Measurements from ENCODE around the gene WFIKKN2.
"Not testable (repeated sequence)": the region's sequence is repeated elsewhere in the genome, so short reads cannot be mapped to it uniquely, and the experiment has no call there.

Gene WFIKKN2, protein sequence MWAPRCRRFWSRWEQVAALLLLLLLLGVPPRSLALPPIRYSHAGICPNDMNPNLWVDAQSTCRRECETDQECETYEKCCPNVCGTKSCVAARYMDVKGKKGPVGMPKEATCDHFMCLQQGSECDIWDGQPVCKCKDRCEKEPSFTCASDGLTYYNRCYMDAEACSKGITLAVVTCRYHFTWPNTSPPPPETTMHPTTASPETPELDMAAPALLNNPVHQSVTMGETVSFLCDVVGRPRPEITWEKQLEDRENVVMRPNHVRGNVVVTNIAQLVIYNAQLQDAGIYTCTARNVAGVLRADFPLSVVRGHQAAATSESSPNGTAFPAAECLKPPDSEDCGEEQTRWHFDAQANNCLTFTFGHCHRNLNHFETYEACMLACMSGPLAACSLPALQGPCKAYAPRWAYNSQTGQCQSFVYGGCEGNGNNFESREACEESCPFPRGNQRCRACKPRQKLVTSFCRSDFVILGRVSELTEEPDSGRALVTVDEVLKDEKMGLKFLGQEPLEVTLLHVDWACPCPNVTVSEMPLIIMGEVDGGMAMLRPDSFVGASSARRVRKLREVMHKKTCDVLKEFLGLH

GRCh38 chr17:50835301-50836234 is at the start of gene WFIKKN2:
Gene WFIKKN2, plus strand, starts transcription at chr17:50835586. Its CDS starts 352 bp downstream, at chr17:50835938.
- no peak for DNase-seq (ENCODE audit: low read depth in 2 of 2, low spot score in 1 of 2)

- no peak for DNase-seq (ENCODE audit: low read depth in 2 of 2, low spot score in 1 of 2)
These were observed 49.3 kb upstream of the WFIKKN2 start for GRCh38 chr17:50785946-50786570.

DNA sequence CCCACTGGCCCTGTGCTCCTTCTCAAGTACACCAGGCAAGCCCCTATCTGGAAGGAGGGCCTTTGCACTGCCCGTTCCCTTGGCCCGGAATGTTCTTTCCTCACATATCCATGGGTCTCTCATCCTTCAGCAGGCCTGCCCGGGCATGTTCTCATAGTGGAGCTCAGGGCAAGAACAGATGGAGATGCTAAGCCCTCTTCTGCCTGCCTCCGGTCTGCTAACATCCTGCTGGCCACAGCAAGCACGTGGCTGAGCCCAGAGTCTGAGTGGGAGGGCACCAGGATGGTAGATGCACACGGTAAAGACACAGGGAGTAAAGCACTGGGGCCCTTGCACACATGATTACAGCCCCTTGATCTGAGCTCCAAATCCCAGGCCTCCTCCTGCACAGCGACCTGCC is 48.3 kb upstream of the WFIKKN2 start:
- no peak for DNase-seq (ENCODE audit: low read depth in 2 of 2, low spot score in 1 of 2)

DNA sequence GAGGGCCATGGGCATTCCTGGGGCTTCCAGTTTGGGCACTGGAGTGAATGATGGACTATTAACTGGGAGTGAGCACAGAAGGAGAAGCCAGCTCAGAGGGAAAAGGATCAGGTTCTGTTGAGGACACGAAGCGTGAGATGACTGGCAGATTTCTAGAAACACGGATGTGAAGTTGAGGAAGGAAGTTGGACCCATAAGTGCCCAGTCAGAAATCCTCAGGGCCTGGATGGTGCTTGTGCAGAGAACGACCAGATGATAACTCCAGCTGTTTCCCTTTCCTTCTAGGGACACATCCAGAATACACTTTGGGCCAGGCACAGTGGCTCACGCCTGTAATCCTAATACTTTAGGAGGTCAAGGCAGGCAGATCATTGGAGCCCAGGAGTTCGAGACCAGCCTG is 44.8 kb upstream of the WFIKKN2 start:
- DNase-seq (ENCODE audit: low read depth in 2 of 2, low spot score in 1 of 2) = no peak

- DNase-seq (ENCODE audit: low read depth in 2 of 2, low spot score in 1 of 2) = no peak
These were observed 43.3 kb upstream of the WFIKKN2 start for GRCh38 chr17:50792132-50792531.

DNA sequence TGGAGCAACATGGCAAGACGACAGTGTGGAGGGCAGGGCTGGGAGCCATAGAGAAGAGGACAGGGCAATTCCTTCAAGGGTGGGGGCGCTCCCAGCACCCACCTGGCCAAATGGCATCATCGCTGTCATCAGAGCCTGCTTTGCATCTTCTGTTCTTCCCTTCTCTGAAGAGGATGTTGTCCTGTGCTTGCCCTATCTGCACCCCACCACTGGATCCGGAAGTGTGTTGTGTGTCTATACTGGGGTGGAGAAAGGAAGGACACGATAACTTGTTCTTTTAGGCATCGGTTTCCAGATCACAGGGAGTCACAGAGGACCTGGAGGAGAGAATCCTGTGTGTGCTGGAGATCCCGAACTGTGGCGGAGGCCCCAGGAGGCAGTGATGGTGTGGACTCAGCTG is 42.4 kb upstream of the WFIKKN2 start:
- no peak for DNase-seq (ENCODE audit: low read depth in 2 of 2, low spot score in 1 of 2)

GRCh38 chr17:50794361-50794760 is 41.0 kb upstream of the WFIKKN2 start:
- no peak for DNase-seq (ENCODE audit: low read depth in 2 of 2, low spot score in 1 of 2)

DNA sequence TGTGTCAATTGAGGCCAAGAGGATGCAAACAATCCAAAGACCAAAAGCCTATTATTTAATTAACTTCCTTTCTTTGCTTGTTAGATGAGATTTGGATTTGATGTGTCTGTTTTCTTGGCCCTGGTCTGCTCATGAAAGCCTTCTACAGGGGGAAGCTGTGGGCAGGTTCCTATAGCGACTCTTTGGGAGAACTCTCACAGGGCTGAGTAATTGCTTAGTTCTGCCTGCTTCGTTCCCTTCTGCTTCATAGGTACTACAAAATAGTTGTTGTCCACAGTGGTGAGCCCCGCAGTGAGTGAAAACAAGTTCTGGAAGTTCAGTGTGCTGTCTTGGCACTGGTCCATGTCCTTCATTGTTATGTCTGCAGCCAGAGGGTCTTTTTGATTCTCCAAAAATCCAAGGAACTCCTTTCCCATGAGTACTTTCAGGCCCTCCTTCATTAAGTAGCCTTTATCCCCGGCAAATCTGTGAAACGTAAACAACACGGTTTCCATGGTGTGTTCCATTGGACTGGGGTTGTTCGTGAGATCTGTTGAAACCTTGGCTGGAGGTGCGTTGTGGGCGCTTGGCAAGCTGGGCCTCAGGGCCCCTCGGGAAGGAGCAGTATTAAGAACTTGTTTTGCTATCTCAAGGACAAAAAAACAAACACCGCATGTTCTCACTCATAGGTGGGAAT is 38.1 kb upstream of the WFIKKN2 start:
- no peak for DNase-seq (ENCODE audit: low read depth in 2 of 2, low spot score in 1 of 2)

DNA sequence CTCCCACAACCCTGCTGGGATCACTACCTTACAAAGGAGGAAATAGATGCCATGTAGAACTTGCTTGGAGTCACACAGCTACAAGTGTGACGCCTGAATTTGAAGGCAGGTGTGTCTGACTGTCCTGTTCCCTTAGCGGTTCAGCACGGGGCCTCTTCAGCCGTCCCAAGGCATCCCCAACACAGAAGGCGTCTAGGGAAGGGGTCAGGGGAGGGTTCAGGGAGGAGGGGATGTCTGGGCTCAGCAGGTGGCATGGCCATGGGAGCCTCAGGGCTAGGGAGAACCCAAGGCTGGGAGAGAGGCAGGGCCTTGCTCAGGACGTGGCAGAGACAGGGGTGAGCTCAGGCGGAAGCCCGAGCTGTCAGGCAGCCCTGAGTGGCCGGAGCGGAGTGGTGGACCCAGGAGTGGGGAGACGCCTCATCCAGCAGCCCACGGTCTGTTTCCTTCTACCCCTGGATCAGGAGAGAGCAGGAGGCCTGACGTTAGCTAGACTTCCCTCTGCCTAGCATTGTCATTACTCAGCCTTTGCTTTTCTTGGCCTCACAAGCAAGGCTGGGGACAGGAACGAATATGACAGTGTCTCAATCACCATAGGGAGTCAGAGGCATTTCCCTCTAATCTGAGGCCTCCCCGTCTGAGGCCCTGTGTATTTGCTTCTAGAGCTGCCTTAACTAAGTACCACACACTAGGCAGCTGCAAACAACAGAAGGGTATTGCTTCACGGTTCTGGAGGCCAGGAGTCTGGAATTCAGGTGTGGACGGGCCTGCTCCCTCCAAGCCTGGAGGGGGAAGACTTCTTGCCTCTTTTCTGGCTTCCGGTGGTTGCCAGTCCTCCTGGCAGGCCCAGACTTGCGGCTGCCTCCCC is 36.7 kb upstream of the WFIKKN2 start:
- no peak for DNase-seq (ENCODE audit: low read depth in 2 of 2, low spot score in 1 of 2)

GRCh38 chr17:50799582-50799981 is 35.8 kb upstream of the WFIKKN2 start:
- DNase-seq (ENCODE audit: low read depth in 2 of 2, low spot score in 1 of 2) = no peak

DNA sequence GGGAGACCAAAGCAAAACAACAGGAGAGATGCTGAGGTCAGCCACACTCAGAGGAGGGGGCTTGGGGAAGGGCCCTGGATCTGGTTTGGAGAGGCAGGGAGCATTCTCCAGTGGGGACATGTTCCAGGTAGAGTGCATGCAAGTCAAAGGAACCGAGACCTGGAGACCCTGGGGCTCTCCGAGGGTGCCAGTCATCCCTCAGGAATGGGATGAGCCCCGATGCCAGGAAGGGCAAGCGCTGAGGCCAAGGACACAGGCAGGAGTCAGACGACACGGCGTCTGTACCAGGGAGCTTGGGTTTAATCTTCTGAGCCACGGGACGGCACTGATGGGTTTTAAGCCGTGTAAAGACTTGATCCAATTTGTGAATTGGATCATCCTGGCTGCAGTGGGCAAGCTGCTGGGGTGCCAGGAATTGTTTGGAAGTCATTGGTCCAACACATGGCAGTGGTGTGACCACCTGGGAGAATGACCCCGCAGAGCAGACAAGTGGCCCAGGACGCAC is 35.1 kb upstream of the WFIKKN2 start:
- DNase-seq (ENCODE audit: low read depth in 2 of 2, low spot score in 1 of 2) = no peak

DNA sequence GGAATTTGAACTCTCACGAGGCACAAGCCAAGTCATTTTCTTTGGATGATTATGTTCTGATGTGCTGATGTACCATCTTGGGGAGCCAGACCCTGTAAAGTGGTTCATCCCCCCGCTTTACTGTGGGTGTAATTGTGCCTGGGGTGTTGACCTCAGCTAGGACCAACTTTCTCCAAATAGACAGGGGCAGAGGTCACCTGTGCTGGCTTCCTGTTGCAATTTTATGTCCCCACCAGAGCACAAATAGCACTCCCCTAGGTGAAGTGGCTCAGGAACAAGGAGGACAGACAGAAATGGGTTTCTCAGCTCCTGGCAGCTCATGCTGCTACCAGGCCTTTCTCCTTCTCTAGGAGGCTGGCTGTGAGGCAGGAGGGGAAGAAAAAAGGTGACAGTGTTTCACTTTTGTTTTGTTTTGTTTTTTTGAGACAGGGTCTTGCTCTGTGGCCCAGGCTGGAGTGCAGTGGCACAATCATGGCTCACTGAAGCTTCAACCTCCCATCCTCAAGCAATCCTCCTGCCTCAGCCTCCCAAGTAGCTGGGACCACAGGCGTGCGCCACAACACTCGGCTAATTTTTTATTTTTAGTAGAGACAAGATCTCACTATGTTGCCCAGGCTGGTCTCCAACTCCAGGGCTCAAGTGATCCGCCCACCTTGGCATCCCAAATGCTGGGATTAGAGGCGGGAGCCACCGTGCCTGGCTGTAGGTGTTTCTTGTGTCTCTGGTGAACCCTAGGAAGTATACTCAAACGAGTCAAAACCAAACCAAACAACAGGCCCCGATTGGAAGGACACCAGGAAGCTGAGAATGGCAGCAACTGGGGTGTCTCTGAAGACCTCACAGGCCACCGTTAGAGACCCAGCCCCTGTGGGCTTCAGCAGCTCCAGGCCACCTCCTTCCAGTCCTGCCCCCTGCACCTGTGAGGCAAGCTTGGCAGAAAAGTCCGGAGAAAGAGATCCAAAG is 32.5 kb upstream of the WFIKKN2 start:
- DNase-seq (ENCODE audit: low read depth in 2 of 2, low spot score in 1 of 2) = no peak

DNA sequence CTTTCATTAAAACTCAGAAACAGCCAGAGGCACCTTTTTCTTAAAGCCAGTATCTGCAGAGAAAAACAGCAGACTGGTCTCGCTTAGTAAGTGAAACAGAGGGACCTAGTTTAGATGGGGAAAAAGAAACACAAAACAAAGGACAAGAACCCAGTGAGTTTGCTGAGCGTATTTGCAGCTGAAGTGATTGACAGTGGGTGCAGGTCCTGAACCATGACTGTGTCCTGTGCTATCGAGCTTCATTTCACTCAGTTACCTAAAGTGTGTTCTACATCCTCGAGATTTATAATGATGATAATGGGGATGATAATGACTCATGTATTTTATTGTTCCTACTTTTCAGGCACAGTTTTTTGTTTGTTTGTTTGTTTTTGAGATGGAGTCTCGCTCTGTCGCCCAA is 31.7 kb upstream of the WFIKKN2 start:
- no peak for DNase-seq (ENCODE audit: low read depth in 2 of 2, low spot score in 1 of 2)

DNA sequence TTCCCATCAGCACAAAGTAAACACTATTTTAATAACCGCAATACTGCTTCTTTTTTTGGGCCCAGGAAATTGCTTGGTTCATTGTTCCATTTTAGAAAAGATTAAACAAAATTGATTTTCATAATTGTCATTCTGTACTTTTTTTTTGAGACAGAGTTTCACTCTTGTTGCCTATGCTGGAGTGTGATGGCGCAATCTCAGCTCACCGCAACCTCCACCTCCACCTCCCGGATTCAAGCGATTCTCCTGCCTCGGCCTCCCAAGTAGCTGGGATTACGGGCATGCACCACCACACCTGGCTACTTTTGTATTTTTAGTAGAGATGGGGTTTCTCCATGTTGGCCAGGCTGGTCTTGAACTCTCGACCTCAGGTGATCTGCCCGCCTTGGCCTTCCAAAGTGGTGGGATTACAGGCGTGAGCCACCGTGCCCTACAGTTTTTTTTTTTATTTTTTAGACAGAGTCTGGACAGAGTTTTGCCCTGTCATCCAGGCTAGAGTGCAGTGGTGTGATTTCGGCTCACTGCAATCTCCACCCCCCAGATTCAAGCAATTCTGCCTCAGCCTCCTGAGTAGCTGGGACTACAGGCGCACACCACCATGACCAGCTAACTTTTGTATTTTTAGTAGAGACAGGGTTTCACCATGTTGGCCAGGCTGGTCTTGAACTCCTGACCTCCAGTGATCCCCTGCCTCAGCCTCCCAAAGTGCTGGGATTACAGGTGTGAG is 30.5 kb upstream of the WFIKKN2 start:
- not testable (repeated sequence) for DNase-seq (ENCODE audit: low read depth in 2 of 2, low spot score in 1 of 2)

GRCh38 chr17:50805486-50805885 is 29.9 kb upstream of the WFIKKN2 start:
- no peak for DNase-seq (ENCODE audit: low read depth in 2 of 2, low spot score in 1 of 2)

DNA sequence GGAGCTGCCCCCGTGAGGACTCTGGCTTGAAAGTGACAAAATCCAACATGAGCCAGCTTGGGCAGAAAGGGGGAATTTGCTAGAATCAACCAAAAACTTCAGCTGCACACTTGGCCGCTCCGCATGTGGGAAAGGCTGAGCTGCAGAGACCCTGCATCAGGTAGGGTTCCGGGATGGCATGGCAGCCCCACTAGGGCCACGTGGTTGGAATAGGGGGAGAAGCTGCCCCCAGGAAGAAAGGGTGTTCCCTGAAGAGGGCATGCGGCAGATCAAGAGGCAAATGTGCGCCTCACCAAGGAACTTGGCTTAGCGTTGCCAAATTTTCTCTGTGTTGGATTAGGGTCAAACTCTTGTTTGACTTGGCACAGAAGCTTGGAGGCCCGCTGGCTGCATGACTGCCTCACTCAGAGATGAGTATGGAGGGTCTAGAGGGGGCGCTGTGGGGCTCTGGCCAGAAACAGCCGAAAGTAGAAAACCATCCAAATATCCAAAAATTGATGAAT is 29.2 kb upstream of the WFIKKN2 start:
- DNase-seq (ENCODE audit: low read depth in 2 of 2, low spot score in 1 of 2) = no peak

DNA sequence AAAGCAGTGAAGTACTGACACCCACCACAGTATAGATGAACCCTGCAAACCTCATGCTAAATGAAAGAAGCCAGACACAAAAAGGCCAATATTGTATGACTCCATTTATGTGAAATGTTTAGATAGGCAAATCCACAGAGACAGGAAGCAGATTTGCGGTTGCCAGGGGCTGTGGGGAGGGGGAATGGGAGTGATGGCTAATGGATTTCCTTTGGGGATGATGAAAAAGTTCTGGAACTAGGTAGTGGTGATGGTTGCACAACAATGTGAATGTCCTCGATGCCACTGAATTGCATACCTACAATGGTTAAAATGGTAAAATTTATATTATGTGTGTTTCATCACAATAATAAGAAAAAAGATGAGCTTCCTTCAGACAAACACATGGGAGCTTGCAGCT is 28.4 kb upstream of the WFIKKN2 start:
- DNase-seq (ENCODE audit: low read depth in 2 of 2, low spot score in 1 of 2) = no peak

DNA sequence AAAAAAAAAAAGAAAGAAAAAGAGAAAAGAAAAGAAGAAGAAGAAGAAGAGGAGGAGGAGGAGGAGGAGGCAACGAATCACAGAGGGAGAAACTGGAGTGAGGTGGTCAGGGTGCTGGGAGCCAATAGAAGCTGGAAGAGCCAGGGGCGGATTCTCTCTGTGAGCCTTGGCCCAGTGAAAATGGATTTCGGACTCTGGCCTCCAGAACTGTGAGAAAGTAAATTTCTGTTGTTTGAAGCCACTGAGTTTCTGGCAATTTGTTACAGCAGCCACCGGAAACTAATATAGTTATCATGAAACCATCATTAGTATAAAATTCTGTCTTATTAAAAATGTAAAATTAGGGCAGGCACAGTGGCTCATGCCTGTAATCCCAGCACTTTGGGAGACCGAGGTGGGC is 27.7 kb upstream of the WFIKKN2 start:
- no peak for DNase-seq (ENCODE audit: low read depth in 2 of 2, low spot score in 1 of 2)
